GM21723 (cell line): ENCODE measurements around the gene TRPV4.
"Not testable (repeated sequence)": the region's sequence is repeated elsewhere in the genome, so short reads cannot be mapped to it uniquely, and the experiment has no call there.

Source experiments
- ATAC-seq: cut with Tn5 transposase; IDR thresholded peaks from one replicate; pipeline ENCODE4 v1.9.1; 2021; ENCODE audit warnings: mild to moderate bottlenecking, moderate library complexity; ENCODE audit not compliant: unreplicated experiment

Gene TRPV4

GRCh38 chr12:109833307-109834189, at the start of gene TRPV4:
Gene TRPV4, minus strand, starts transcription at chr12:109833398. Its CDS starts 18,602 bp downstream, at chr12:109814796.
- ATAC-seq: no peak

DNA sequence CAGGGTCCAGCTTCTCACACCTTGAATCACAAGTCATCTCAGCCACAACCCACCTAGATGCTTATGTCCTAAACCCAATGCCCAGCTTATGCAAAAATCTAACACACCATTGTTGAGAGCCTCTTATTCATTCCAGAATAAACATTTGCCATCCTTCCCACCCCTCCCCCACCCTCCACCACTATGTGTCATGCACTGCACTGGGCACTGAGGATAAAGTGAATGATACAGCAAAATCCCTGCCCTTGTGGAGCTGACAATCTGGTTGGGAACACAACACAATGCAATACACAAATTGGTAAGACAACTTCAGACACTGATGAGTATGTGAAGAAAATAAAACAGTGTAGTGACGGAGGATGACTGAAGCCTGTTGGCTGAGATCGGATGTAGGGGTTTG, 48.6 kb upstream of the TRPV4 start:
- ATAC-seq: no peak

DNA sequence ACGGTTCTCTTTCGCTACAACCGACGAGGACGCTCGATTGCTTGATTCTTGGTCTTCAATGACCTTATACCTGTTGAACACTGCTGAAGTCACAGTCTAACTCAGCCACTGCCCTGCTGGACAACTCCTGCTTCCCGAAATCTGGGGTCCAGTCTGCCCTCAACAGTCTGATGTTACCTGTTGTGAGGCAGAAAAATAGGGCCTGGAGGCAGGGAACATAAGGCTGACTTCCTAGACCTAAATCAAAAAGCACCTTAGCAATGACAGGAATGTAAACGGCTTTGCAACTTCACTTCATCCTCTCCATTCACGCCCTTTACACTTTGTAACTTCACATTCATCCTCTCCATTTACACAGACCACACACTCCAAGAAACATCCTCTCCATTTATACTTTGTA, 47.7 kb upstream of the TRPV4 start:
- ATAC-seq: no peak

DNA sequence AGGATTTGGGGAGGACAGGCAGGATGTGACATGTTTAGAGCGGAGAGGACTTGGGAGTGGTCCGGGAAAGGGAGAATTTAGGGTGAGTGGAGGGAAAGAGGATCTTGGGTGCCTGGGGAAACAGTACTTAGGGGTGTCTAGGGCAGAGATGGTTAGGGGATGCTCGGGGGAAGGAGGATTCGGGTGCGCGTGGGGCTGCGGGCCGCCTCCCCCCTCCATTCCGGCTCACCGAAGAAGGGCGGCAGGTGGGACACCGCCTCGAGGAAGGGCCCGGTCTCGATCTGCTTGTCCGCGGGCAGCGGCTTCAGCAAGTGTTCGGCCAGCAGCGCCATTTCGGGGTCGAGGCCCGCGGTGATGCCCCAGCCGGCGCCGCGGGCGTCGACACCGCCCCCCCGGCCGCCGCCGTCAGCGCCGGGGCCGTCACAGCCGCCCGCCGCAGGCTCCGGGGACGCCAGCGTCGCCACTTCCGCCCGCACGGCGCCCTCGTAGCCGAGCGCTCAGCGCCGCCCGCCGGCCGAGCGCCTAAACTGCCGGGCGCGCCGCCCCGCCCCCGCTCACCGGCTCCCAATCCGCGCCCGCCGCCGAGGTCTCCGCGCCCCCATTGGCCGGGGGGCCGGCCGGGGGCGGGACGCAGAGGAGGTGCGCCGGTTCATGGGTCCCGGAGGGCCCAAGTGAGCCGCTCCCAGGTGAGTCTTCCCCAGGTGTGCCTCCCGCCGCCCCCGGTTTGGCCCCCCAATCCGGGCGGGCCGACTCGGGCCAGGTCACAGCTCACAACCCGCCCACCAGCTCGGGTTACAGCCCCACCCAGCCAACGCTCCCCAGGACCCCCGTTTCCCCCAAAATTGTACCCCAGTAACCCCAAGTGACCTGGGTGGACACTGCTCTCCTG, 47.1 kb upstream of the TRPV4 start, which contains the start of gene GLTP:
TSS of gene GLTP (minus strand) at position 499 of the 889 bp plus-strand sequence. CDS start at position 332, 167 bp downstream.
- ATAC-seq: peak; percentile 89

- no peak for ATAC-seq
Observed at GRCh38 chr12:109879351-109880042, 46.3 kb upstream of the TRPV4 start.

DNA sequence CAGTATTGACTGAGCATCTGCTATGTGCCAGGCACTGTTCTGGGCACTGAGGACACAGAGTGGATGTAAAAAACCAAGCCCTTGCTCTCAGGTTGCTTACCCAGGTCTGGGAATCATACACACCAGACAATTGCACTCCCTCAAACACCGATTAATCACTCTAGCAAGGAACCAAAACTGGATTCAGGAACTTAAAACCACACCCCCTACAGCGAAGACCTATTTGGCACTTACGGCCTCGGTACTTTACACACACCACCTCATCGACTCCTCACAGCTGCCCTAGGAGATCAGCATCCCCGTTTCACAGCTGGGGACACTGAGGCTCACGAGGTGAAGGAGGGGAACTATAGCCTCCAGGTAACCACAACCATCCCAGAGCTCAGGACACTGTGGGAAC, 45.6 kb upstream of the TRPV4 start:
- ATAC-seq: no peak

GRCh38 chr12:109878247-109878625, 45.0 kb upstream of the TRPV4 start:
- no peak for ATAC-seq

- no peak for ATAC-seq
Observed at GRCh38 chr12:109877504-109878246, 44.5 kb upstream of the TRPV4 start.

- no peak for ATAC-seq
Observed at GRCh38 chr12:109876406-109876805, 43.2 kb upstream of the TRPV4 start.

- no peak for ATAC-seq
Observed at GRCh38 chr12:109875572-109876131, 42.5 kb upstream of the TRPV4 start.

- no peak for ATAC-seq
Observed at GRCh38 chr12:109873653-109874052, 40.5 kb upstream of the TRPV4 start.

DNA sequence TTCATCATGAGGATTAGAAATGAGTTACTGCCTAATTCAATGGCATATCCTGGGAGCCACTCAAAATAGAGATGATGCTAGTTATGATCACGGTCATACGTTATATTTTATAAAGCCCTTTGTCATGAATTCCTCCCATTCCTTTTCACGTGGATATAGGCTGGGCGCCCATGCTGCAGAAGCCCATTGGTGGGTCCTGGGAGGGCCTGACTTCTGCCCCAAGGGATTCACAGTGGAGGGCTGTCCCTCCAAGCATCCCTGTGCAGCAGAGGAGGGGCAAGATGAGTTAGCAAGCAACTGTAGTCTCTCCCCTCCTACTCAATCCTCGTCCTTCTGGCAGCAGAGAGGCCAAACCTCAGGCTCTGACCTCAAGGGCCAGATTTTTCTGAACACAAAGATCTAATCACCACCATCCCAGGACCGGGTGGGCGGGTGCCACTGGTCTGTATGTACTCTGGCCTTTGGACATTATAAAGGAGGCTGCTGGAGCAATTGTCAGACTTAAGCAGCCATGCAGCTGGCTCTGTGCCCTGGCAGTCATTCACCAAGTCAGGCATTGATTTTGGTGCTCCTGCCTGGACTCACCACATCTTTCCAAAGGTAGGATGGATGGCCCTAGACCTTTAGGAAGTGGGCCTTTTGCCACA, 38.6 kb upstream of the TRPV4 start:
- no peak for ATAC-seq

DNA sequence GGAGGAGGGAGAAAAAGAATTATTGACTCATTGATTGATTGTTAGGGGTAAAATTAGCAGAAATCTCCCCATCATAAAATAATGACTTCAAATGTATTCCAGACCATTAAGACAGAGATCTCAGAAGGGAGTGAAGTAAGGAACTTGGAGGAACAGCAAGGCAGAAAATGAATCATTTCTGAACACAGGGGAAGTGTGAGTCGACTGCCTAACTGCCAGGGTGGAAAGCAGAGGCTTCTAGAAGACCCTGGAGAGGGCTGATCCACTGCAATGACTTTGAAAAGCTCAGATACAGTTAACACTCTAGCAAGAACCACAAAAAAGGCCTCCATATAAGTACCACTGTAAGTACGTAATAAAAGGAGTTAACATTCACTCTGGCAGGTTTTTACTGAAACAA, 37.5 kb upstream of the TRPV4 start:
- ATAC-seq: no peak

GRCh38 chr12:109868182-109869051, 35.2 kb upstream of the TRPV4 start:
- ATAC-seq: no peak

DNA sequence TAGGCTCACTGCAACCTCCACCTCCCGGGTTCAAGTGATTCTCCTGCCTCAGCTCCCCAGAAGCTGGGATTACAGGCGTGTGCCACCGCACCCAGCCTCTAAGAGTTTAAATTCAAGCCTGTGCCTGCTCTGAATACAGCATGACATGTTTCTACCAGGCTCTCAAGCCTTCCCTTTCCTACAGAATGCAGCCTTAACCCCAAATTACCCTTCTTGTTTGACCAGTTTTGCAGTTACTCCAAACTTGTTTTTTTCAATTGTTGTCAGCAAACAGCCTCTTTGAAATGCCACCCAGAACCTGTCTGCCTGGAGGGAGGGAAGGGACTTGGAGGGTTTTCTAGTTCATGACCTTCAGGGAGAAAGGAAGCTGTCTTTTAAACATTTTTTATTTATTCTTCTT, 31.7 kb upstream of the TRPV4 start:
- ATAC-seq: no peak

- ATAC-seq: no peak
Observed at GRCh38 chr12:109863847-109864712, 30.9 kb upstream of the TRPV4 start.

- not testable (repeated sequence) for ATAC-seq
Observed at GRCh38 chr12:109862491-109862890, 29.3 kb upstream of the TRPV4 start.
